H1 (cell line): ENCODE data around the gene PLCB1.

Experiments used
- CTCF ChIP-seq, 3 experiments: IDR thresholded peaks; 1 replicate in 2 of 3; 2 replicates in 1 of 3; pipeline versions ENCODE4 v1.5.1 to v1.6.1; 2011; ENCODE audit warnings: low read length in 3 of 3, mild to moderate bottlenecking in 3 of 3, inconsistent platforms in 2 of 3, low read depth in 1 of 3, moderate library complexity in 1 of 3; ENCODE audit not compliant: insufficient read depth in 1 of 3; ENCODE audit errors: control extremely low read depth in 1 of 3
- EZH2 ChIP-seq: fragments of 200-600 bp; sonication (generic); IDR thresholded peaks from 2 replicates; pipeline ENCODE4 v1.7.1; 2012; ENCODE audit warnings: low read depth, mild to moderate bottlenecking, moderate library complexity, low read length, inconsistent platforms; ENCODE audit not compliant: severe bottlenecking
- GTF2F1 ChIP-seq: IDR thresholded peaks from 2 replicates; pipeline ENCODE4 v1.6.1; 2012; ENCODE audit warnings: low read depth, low read length, improper control_type of control experiment, borderline replicate concordance
- HDAC2 ChIP-seq, 2 experiments: fragments of 300-600 bp in 1 of 2; sonication (generic) in 1 of 2; IDR thresholded peaks; 2 replicates each; pipeline ENCODE4 v1.6.1; 2011 to 2012; ENCODE audit warnings: low read depth in 2 of 2, low read length in 2 of 2, mild to moderate bottlenecking in 2 of 2, moderate library complexity in 2 of 2, borderline replicate concordance in 1 of 2, inconsistent platforms in 1 of 2
- KDM1A ChIP-seq: fragments of 200-600, 300-600 bp; sonication (generic); IDR thresholded peaks from 2 replicates; pipeline ENCODE4 v1.7.1; 2016; ENCODE audit warnings: mild to moderate bottlenecking, low read length, borderline replicate concordance
- POLR2A ChIP-seq, 2 experiments: IDR thresholded peaks; 1 replicate in 1 of 2; 2 replicates in 1 of 2; pipeline ENCODE4 v1.6.1; 2011; ENCODE audit warnings: low read depth in 2 of 2, low read length in 2 of 2, mild to moderate bottlenecking in 2 of 2; ENCODE audit errors: control extremely low read depth in 1 of 2
- POLR2AphosphoS5 ChIP-seq: IDR thresholded peaks from 2 replicates; pipeline ENCODE4 v1.6.1; 2011; ENCODE audit warnings: low read depth, low read length
- RAD21 ChIP-seq, 2 experiments: IDR thresholded peaks in 1 of 2; conservative IDR thresholded peaks in 1 of 2; 2 replicates each; pipeline ENCODE4 v1.6.1; 2011; ENCODE audit warnings: low read depth in 2 of 2, low read length in 2 of 2, improper control_type of control experiment in 1 of 2, inconsistent platforms in 1 of 2, mild to moderate bottlenecking in 1 of 2, moderate library complexity in 1 of 2
- RFX5 ChIP-seq: IDR thresholded peaks from 2 replicates; pipeline ENCODE4 v1.6.1; 2011; ENCODE audit warnings: low read depth, low read length, improper control_type of control experiment, borderline replicate concordance
- SIRT6 ChIP-seq: IDR thresholded peaks from one replicate; pipeline ENCODE4 v1.7.1; 2012; ENCODE audit warnings: low read length, inconsistent platforms
- SIX5 ChIP-seq: IDR thresholded peaks from 2 replicates; pipeline ENCODE4 v1.6.1; 2011; ENCODE audit warnings: mild to moderate bottlenecking, low read depth, low read length
- USF2 ChIP-seq: IDR thresholded peaks from 2 replicates; pipeline ENCODE4 v1.6.1; 2011; ENCODE audit warnings: low read length, improper control_type of control experiment
- YY1 ChIP-seq: IDR thresholded peaks from 2 replicates; pipeline ENCODE4 v1.6.1; 2011; ENCODE audit warnings: low read depth, mild to moderate bottlenecking, low read length
- TF ChIP-seq, protein P1 (sequence below): IDR thresholded peaks from 2 replicates; pipeline ENCODE4 v1.6.1; 2012; ENCODE audit warnings: low read length, inconsistent platforms

GRCh38 chr20:8143474-8143873, 11.4 kb downstream of the PLCB1 start:
- no peak for TF ChIP-seq POLR2AphosphoS5
- no peak for TF ChIP-seq CTCF (IDR thresholded peaks at IDR 0.05; ENCODE audit: control extremely low read depth in 1 of 3, insufficient read depth in 1 of 3, low read depth in 1 of 3, low read length in 3 of 3)
- TF ChIP-seq RAD21 (IDR thresholded peaks at IDR 0.05 in 1 of 2, conservative IDR thresholded peaks at IDR 0.05 in 1 of 2; ENCODE audit: low read depth in 2 of 2, low read length in 2 of 2): no peak
- TF ChIP-seq, protein P1, sequence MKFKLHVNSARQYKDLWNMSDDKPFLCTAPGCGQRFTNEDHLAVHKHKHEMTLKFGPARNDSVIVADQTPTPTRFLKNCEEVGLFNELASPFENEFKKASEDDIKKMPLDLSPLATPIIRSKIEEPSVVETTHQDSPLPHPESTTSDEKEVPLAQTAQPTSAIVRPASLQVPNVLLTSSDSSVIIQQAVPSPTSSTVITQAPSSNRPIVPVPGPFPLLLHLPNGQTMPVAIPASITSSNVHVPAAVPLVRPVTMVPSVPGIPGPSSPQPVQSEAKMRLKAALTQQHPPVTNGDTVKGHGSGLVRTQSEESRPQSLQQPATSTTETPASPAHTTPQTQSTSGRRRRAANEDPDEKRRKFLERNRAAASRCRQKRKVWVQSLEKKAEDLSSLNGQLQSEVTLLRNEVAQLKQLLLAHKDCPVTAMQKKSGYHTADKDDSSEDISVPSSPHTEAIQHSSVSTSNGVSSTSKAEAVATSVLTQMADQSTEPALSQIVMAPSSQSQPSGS: no peak
- no peak for TF ChIP-seq RFX5
- no peak for TF ChIP-seq YY1
- TF ChIP-seq KDM1A: no peak
- TF ChIP-seq EZH2: no peak
- TF ChIP-seq POLR2A (IDR thresholded peaks at IDR 0.05; ENCODE audit: control extremely low read depth in 1 of 2, low read depth in 2 of 2, low read length in 2 of 2): no peak
- no peak for TF ChIP-seq GTF2F1
- no peak for TF ChIP-seq HDAC2 (IDR thresholded peaks at IDR 0.05; ENCODE audit: borderline replicate concordance in 1 of 2, low read depth in 2 of 2, low read length in 2 of 2)
- no peak for TF ChIP-seq SIRT6
- TF ChIP-seq SIX5: no peak
- TF ChIP-seq USF2: no peak
